ENCODE measurements around the gene RB1. TPM values are rescaled to one million over a fixed set of nuclear protein-coding genes. Genes with fewer than 3 reads are reported as not detected.

The RB1 gene
- total RNA-seq, 1 experiment from 2014 or later = 36.7 TPM

GRCh38 chr13:48500652-48501197, 197.2 kb downstream of the RB1 start:
- Histone ChIP-seq H3K9me2 (ENCODE audit: insufficient read depth) (no peaks in the 10 kb centered on the region), H3K4me1 (ENCODE audit: control insufficient read depth in 1 of 2, insufficient read depth in 2 of 2, low read length in 2 of 2) (no peaks in the 10 kb centered on the region), H3K9me3 (ENCODE audit: control insufficient read depth in 1 of 2, insufficient read depth in 1 of 2, low read depth in 1 of 2, low read length in 2 of 2) (no peaks in the 10 kb centered on the region), H3K9ac (ENCODE audit: low read length) (no peak overlapping the region), H3K36me3 (ENCODE audit: control insufficient read depth in 1 of 2, insufficient read depth in 2 of 2, low read length in 2 of 2) (no peaks in the 10 kb centered on the region), H4K20me1 (ENCODE audit: insufficient read depth) (no peaks in the 10 kb centered on the region), H2AFZ (ENCODE audit: low read depth, low read length, poor library complexity, severe bottlenecking) (no peak overlapping the region), H3K27ac (ENCODE audit: low read depth, low read length) (no peak overlapping the region), H3K4me3 (replicated peaks in 1 of 2; ENCODE audit: low read depth in 1 of 2, low read length in 2 of 2) (no peak overlapping the region), H3K79me2 (ENCODE audit: insufficient read depth, low read length) (no peaks in the 10 kb centered on the region), H3K27me3 (ENCODE audit: insufficient read depth, low read length) (no peaks in the 10 kb centered on the region), H3K4me2 (ENCODE audit: low read length) (no peak overlapping the region)
- POLR2A ChIA-PET = no interaction called here
- CTCF ChIA-PET = no interaction called here
- TF ChIP-seq, protein P1, sequence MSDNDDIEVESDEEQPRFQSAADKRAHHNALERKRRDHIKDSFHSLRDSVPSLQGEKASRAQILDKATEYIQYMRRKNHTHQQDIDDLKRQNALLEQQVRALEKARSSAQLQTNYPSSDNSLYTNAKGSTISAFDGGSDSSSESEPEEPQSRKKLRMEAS (IDR thresholded peaks at IDR 0.05) = no peak
- TF ChIP-seq, protein P2, sequence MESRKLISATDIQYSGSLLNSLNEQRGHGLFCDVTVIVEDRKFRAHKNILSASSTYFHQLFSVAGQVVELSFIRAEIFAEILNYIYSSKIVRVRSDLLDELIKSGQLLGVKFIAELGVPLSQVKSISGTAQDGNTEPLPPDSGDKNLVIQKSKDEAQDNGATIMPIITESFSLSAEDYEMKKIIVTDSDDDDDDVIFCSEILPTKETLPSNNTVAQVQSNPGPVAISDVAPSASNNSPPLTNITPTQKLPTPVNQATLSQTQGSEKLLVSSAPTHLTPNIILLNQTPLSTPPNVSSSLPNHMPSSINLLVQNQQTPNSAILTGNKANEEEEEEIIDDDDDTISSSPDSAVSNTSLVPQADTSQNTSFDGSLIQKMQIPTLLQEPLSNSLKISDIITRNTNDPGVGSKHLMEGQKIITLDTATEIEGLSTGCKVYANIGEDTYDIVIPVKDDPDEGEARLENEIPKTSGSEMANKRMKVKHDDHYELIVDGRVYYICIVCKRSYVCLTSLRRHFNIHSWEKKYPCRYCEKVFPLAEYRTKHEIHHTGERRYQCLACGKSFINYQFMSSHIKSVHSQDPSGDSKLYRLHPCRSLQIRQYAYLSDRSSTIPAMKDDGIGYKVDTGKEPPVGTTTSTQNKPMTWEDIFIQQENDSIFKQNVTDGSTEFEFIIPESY (IDR thresholded peaks at IDR 0.05; ENCODE audit: extremely low read depth, insufficient replicate concordance, low read length) = no peak
- TF ChIP-seq YY1 (IDR thresholded peaks at IDR 0.05; ENCODE audit: extremely low read depth, insufficient replicate concordance, low read depth, low read length) (no peak), ELF1 (IDR thresholded peaks at IDR 0.05; ENCODE audit: borderline replicate concordance, low read depth) (no peak), ZNF274 (IDR thresholded peaks at IDR 0.05; ENCODE audit: low read depth, low read length) (no peak), EGR1 (IDR thresholded peaks at IDR 0.05; ENCODE audit: low read depth) (no peak)
- TF ChIP-seq, protein P3, sequence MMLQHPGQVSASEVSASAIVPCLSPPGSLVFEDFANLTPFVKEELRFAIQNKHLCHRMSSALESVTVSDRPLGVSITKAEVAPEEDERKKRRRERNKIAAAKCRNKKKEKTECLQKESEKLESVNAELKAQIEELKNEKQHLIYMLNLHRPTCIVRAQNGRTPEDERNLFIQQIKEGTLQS (IDR thresholded peaks at IDR 0.05) = no peak
- RAD21 ChIA-PET (ENCODE audit: low non-redundant PET in 1 of 2, low total read pairs in 2 of 2, uncharacterized antibody in 2 of 2, unreplicated experiment in 2 of 2) = no interaction called here
- DNase-seq (ENCODE audit: low read depth, low spot score) (no peak), ATAC-seq (no peak)
- intact Hi-C loops (cut with micrococcal nuclease) = no loop called here
- BruUV-seq (replicated peaks) = no TSS peak
